Mucosa of stomach (tissue), 1 donor: ENCODE measurements around the gene MUS81.
"Not testable (repeated sequence)": the region's sequence is repeated elsewhere in the genome, so short reads cannot be mapped to it uniquely, and the experiment has no call there.

ENCODE experiments used
- H3K27me3 ChIP-seq: one replicate; pipeline ENCODE4 v1.7.0; 2013; ENCODE audit warnings: mild to moderate bottlenecking, low read length; ENCODE audit not compliant: control insufficient read depth, insufficient read depth
- H3K36me3 ChIP-seq: one replicate; pipeline ENCODE4 v1.7.0; 2013; ENCODE audit warnings: low read length; ENCODE audit not compliant: control insufficient read depth, insufficient read depth
- H3K4me1 ChIP-seq: one replicate; pipeline ENCODE4 v1.7.0; 2013; ENCODE audit warnings: mild to moderate bottlenecking, low read length; ENCODE audit not compliant: control insufficient read depth, insufficient read depth
- H3K4me3 ChIP-seq: one replicate; pipeline ENCODE4 v1.7.0; 2013; ENCODE audit warnings: low read length
- H3K9ac ChIP-seq: one replicate; pipeline ENCODE4 v1.7.0; 2013; ENCODE audit warnings: mild to moderate bottlenecking, low read length, moderate library complexity
- H3K9me3 ChIP-seq: one replicate; pipeline ENCODE4 v1.7.0; 2013; ENCODE audit warnings: mild to moderate bottlenecking, low read length, moderate library complexity; ENCODE audit not compliant: control insufficient read depth
- donor health status: Pancreatic carcinoma.

MUS81 gene

DNA sequence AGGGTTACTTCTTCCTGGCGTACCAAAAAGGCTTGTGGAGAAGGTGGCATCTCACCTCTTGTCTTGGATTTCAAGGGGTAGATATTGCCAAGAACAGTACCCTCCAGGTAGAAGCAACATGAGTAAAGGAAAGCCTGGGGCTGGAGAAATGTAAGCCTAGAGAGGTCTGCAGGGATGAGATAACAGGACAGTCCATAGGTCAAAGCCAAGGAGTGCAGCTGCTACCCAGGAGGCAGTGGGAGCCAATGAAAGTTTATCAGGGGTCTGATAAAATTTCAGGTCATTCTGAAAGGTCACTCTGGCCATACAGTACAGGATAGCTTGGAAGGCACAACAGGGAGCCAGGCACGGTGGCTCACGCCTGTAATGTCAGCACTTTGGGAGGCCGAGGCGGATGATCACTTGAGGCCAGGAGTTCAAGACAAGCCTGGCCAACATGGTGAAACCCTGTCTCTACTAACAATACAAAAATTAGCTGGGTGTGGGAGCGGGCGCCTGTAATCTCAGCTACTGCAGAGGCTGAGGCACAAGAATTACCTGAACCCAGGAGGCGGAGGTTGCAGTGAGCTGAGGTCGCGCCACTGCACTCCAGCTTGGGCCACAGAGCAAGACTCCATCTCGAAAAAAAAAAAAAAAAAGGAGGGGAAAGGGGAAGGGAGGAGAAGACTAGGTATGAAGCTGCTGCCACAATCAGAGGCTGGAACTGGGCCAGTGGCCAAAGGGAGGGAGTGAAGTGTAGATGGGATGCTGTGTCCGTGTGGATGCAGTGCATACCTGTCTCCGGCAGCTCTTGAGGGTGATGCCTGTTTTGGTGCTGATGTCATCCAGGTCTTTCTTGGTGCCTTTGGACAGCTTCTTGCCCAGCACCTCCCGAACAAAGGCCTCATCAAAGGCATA, 26.8 kb downstream of the MUS81 start:
- Histone ChIP-seq H3K4me3 (peak overlapping the region; percentile 90), H3K4me1 (peaks cover 64% of the 10 kb centered on the region), H3K27me3 (no peaks in the 10 kb centered on the region), H3K36me3 (peaks cover 15% of the 10 kb centered on the region), H3K9me3 (no peaks in the 10 kb centered on the region), H3K9ac (peak overlapping the region; percentile 72)

DNA sequence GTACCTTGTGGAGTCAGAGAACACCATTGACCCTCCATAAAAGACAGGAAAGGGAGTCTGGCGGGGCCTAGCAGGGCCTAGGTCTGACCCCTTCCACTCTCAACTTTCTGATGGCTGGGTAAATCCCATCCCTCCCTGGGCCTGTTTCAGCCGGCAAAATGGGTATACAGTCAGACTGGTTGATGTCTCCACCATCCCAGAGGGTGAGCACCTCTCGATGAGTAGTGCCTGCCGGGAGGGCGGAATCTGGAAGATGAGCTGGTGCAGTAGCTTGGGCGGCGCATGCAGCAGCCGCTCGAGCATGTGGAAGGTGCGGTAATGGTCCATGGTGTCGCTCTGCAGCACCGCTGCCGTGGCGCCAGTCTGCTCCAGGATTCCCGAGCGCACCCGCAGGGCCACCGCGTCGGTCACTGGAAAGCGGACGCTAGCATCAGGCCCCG, 27.5 kb downstream of the MUS81 start:
- H3K4me1 ChIP-seq = peaks cover 70% of the 10 kb centered on the region
- H3K9me3 ChIP-seq = no peaks in the 10 kb centered on the region
- H3K36me3 ChIP-seq = peaks cover 15% of the 10 kb centered on the region
- H3K27me3 ChIP-seq = no peaks in the 10 kb centered on the region
- H3K9ac ChIP-seq = peak overlapping the region; percentile 72
- peak overlapping the region; percentile 90 for H3K4me3 ChIP-seq

DNA sequence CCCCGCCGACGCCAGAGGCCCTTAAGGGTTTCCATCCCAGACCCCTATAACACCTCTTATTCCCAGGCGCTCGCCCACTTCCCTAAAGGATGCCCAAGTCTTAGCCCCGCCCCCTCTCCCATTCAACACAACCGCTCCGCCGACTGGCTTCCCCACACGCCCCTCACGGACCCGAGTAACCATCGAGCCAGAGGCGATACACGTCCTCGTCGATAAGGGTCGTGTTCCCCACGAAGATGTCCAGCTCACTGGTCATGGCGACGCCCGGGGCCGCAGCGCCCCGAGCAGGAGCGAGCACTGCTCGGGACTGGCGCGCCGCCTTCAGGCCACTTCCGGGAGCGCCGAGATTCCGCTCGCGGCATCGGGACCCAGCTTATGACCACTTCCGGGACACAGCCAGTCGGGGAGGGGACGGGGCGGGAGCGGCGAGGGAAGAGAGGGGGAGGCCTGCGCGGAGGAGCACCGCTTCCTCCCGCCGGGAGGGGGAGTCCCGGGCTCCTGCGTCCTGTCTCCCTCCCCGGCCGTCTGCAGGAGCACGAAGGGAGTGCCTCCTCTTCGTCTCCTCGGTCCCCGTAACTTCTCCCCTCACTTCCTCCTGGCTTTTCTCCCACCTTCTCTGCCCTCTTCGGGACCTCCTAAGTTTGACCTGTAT, 28.1 kb downstream of the MUS81 start, which contains the start of gene FIBP:
Gene FIBP, minus strand, starts transcription at position 309 of the 652 bp plus-strand sequence. Its CDS starts 53 bp downstream, at position 256.
- Histone ChIP-seq H3K9ac (peak within 1 kb of the TSS; percentile 72), H3K4me3 (peak within 1 kb of the TSS; percentile 90), H3K36me3 (peaks cover 13% of the 10 kb centered on the region), H3K9me3 (no peaks in the 10 kb centered on the region), H3K4me1 (peaks cover 75% of the 10 kb centered on the region), H3K27me3 (no peaks in the 10 kb centered on the region)

DNA sequence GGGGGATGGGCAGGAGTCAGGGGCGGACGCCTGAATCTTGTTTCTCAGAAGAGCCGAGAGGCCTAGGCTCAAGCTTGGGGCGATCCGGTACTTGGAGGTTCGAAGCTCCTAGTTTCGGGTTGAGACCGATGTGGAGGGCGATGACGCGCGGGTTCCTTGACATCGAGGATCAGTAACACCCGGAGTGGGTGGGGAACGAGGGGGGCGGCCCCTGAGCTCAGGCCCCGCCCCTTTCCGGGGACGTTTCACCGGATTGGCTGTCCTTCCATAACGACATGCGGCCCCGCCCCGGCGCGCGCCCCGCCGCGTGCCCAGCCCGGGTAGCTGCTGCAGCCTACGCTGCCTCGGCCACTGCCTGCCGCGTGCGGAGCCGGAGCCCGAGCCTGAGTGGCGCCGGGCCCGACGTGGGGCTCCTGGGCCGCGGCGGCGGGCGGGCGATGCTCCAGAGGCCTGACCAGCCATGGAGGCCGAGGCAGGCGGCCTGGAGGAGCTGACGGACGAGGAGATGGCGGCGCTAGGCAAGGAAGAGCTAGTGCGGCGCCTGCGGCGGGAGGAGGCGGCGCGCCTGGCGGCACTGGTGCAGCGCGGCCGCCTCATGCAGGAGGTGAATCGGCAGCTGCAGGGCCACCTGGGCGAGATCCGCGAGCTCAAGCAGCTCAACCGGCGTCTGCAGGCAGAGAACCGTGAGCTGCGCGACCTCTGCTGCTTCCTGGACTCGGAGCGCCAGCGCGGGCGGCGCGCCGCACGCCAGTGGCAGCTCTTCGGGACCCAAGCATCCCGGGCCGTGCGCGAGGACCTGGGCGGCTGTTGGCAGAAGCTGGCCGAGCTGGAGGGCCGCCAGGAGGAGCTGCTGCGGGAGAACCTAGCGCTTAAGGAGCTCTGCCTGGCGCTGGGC, 30.3 kb downstream of the MUS81 start, which contains the start of gene CCDC85B:
Gene CCDC85B, plus strand, starts transcription at position 350 of the 895 bp plus-strand sequence. Its CDS starts 111 bp downstream, at position 461.
- H3K9ac ChIP-seq = peak within 1 kb of the TSS; percentile 72
- no peaks in the 10 kb centered on the region for H3K9me3 ChIP-seq
- H3K4me3 ChIP-seq = peak within 1 kb of the TSS; percentile 69
- no peaks in the 10 kb centered on the region for H3K27me3 ChIP-seq
- H3K36me3 ChIP-seq = no peaks in the 10 kb centered on the region
- H3K4me1 ChIP-seq = peaks cover 65% of the 10 kb centered on the region

DNA sequence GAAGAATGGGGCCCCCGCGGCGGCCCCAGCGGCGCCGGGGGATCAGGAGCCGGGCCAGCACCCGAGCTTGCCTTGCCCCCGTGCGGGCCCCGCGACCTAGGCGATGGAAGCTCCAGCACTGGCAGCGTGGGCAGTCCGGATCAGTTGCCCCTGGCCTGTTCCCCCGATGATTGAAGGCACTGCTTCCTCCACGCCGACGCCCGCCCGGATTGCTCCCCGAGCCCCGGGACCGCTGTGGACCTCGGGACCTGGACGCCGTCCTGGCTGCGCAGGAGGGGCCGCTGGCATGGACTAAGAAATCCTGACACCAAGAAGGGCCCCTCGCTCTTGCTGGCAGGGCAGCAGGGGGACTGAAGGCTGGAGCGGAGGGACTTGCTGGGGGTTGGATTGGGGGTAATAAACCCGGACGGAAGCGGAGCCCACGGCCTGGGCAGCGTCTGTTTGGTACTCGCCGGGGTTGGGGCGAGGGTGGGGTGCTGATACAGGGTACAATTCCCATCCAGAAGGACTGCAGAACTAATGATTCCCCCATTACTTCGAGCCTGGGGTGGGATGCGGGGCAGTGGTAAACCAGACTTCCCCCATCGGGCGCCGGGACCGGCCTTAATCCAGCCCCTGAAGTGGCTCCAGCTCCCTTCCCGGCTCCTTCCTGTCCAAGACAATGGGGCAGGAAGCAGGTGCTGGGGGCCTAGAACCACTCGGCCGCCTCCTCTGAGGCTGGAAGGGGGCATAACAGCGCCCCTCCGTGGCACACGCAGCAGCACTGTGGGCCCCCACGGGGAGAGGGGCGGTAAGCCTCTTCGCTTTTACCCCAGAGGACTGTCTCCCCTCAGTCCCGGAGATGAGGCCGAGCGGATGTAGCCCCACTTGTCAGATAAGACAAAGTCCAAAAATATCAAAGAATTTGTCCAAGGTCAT, 31.2 kb downstream of the MUS81 start:
- Histone ChIP-seq H3K9me3 (no peaks in the 10 kb centered on the region), H3K4me1 (peaks cover 56% of the 10 kb centered on the region), H3K9ac (peak overlapping the region; percentile 72), H3K27me3 (no peaks in the 10 kb centered on the region), H3K36me3 (no peaks in the 10 kb centered on the region), H3K4me3 (peak overlapping the region; percentile 69)

DNA sequence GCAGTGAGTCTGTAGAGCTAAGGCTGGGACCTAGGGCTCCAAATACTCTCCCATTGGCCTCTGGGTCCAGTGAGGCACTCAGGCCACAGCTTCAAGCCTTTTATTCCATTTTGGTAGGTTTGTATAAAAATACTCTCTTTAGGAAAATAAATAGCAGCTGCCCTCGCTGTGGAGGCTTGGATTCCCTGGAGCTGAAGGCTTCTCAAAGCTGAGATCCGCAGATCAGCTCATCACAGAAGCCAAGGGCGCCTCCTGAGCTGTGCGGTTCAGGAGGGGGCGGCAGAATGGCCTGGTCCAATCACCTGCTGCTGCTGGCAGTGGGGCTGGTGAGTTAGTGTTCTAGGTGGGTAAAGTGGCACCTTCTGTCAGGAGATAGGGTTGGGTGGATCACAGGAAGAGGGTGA, 31.9 kb downstream of the MUS81 start:
- H3K36me3 ChIP-seq, H3K9me3 ChIP-seq, H3K27me3 ChIP-seq, H3K4me3 ChIP-seq: not testable (repeated sequence)
- Histone ChIP-seq H3K4me1 (peaks cover 50% of the 10 kb centered on the region), H3K9ac (peak overlapping the region; percentile 72)

DNA sequence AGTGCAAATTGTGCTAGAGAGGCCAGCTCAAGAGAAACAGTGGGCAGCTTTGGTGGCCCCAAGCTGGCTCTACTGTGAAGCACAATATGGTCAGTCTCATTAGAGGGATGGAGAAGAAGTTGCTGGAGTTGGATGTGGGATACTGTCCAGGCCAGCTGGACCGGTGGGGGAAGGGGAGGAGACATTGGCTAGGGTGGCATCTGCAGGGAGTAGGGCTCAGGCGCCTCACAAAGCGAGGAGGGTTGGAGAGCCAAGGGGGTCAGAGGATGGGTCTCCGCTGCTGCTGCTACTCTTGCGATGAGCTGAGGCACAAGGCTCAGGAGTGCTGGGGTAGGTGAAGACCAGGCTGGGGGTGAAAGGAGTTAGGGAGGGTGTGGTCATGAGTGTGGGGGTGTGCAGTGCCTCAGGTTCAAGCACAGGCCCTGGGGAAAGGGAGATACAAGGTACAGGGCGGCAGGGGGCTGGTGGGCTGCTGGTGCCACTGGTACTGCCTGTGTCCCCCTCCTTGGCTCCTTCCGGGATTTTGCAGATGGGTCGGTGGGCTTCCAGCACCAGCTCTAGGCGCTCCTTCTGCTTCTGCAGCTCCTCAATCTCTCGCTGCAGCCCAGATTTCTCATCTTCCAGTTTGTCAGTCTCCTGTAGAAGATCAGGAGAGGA, 32.6 kb downstream of the MUS81 start:
- no peaks in the 10 kb centered on the region for H3K9me3 ChIP-seq
- no peaks in the 10 kb centered on the region for H3K36me3 ChIP-seq
- peaks cover 43% of the 10 kb centered on the region for H3K4me1 ChIP-seq
- no peak overlapping the region for H3K4me3 ChIP-seq
- H3K9ac ChIP-seq = peak overlapping the region; percentile 72
- H3K27me3 ChIP-seq = no peaks in the 10 kb centered on the region

DNA sequence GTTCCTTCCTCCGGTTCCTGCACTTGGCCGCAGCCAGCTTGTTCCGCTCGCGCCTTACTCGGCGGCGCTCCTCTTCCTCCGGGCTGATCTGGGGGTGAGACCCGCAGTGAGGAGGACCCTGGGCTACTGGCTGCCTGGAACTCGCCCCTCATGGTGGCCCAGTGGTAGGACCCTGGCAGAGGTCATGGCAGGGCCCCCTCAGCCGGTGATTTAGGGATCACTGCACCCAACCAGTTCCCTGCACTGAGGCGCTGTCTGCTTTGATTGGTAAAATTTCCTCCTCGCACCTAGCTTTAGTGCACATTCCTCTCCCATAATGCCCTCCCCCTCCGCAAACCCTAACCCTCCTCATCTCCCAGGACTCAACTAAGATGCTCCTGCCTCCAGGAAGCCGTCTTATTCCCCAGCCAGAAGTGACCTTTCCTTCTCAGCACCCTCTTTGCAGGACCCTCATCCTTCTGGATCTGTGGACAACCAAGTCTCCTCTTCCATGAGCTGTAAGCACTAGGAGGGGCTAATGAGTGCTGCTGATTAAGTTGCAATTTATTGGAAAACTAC, 33.9 kb downstream of the MUS81 start:
- H3K36me3 ChIP-seq = no peaks in the 10 kb centered on the region
- H3K9ac ChIP-seq = peak overlapping the region; percentile 23
- H3K9me3 ChIP-seq = no peaks in the 10 kb centered on the region
- no peak overlapping the region for H3K4me3 ChIP-seq
- H3K4me1 ChIP-seq = peaks cover 46% of the 10 kb centered on the region
- H3K27me3 ChIP-seq = no peaks in the 10 kb centered on the region

DNA sequence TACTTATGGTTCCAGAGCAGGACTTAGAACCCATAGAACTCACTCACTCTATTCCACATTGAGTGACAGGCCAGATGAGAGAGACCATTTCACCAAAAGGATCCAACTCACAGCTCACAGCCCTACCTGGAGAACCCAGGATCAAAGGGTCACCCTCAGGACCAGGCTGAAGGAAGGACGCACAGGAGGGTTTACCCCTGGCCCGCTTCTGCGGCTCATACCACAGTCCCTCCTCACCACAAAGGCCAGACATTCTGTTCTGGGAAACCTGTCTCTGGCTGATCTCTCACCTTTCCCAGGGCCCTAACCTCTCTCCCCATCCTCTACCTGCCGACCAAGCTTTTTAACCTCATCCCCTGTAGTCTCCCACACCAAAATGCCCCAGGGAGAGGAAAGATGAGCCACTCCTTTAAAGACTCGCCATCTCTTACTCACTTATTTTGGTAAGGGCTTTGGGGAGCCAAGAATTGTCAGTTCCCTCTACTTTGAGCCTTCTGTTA, 35.3 kb downstream of the MUS81 start:
- peaks cover 6% of the 10 kb centered on the region for H3K27me3 ChIP-seq
- H3K4me1 ChIP-seq = peaks cover 43% of the 10 kb centered on the region
- no peaks in the 10 kb centered on the region for H3K36me3 ChIP-seq
- no peaks in the 10 kb centered on the region for H3K9me3 ChIP-seq
- no peak overlapping the region for H3K4me3 ChIP-seq
- no peak overlapping the region for H3K9ac ChIP-seq
